HepG2 (cell line): ENCODE data around the gene PRMT6. TPM values are rescaled to one million over a fixed set of nuclear protein-coding genes. Genes with fewer than 3 reads are reported as not detected.
A peak's percentile ranks its signal among the peaks of the same experiment; 100 is the strongest.

ENCODE experiments used
- ATAC-seq: fragments of 200-7000 bp; cut with Tn5 transposase; 3 replicates; pipeline ENCODE4 v1.9.1; 2020; ENCODE audit warnings: mild to moderate bottlenecking, moderate library complexity
- BruUV-seq: library from RNA; stranded (reverse); fragments of 400-500 nt; replicated peaks from 2 replicates; lab custom pipeline; 2021; lab: Mats Ljungman, UMichigan
- CTCF ChIA-PET: fragments of 300-600 bp; formaldehyde crosslinking; extraction: SDS; loops from one replicate; lab custom pipeline; 2021; ENCODE audit warnings: low total read pairs, inconsistent platforms, low intra/inter-chr PET ratio; lab: Yijun Ruan, JAX
- POLR2A ChIA-PET: fragments of 350-600 bp; sonication (Branson Sonifier 250); formaldehyde crosslinking; loops from one replicate; lab custom pipeline; 2020; ENCODE audit warnings: antibody characterized with exemption, inconsistent platforms; lab: Yijun Ruan, JAX
- DNase-seq: peaks from one replicate; pipeline ENCODE4 v3.0.0-alpha.2; 2015; ENCODE audit warnings: low spot score
- FAIRE-seq: peaks from 3 replicates; lab custom pipeline; 2011; peaks lifted over from hg19 to GRCh38; lab: Jason Lieb, UNC
- H2AFZ ChIP-seq: one replicate; pipeline ENCODE4 v1.6.1; 2011; ENCODE audit warnings: low read length, inconsistent platforms
- H3K27ac ChIP-seq: fragments of 300-600 bp; 3 replicates; pipeline ENCODE4 v1.8.0; 2011; ENCODE audit warnings: mixed run types, mild to moderate bottlenecking, mixed read lengths, low read length, inconsistent platforms; ENCODE audit not compliant: insufficient read depth; ENCODE audit errors: extremely low read length
- H3K27me3 ChIP-seq, 2 experiments: fragments of 200-600 bp in 1 of 2; 2 replicates in 1 of 2; 3 replicates in 1 of 2; pipeline versions ENCODE4 v1.6.0 to v1.8.0; 2011; ENCODE audit warnings: low read length in 2 of 2, mild to moderate bottlenecking in 2 of 2, moderate library complexity in 2 of 2, inconsistent platforms in 1 of 2; ENCODE audit not compliant: insufficient read depth in 2 of 2, control insufficient read depth in 1 of 2
- H3K36me3 ChIP-seq, 2 experiments: fragments of 200-600 bp in 1 of 2; replicated peaks in 1 of 2; 2 replicates in 1 of 2; 3 replicates in 1 of 2; pipeline versions ENCODE4 v1.5.1 to v1.8.0; 2011; ENCODE audit warnings: low read length in 2 of 2, inconsistent platforms in 1 of 2; ENCODE audit not compliant: insufficient read depth in 2 of 2, control insufficient read depth in 1 of 2
- H3K4me1 ChIP-seq: 2 replicates; pipeline ENCODE4 v1.5.1; 2012; ENCODE audit warnings: low read length, inconsistent platforms; ENCODE audit not compliant: insufficient read depth
- H3K4me2 ChIP-seq: 2 replicates; pipeline ENCODE4 v1.6.0; 2011; ENCODE audit warnings: low read depth, low read length, inconsistent platforms
- H3K4me3 ChIP-seq, 3 experiments: fragments of 200-600 bp in 1 of 3; sonication (generic), shearing (Covaris generic) in 1 of 3; replicated peaks in 1 of 3; 2 replicates each; pipeline ENCODE4 v1.5.1; 2011 to 2016; ENCODE audit warnings: low read length in 3 of 3, inconsistent platforms in 2 of 3, low read depth in 2 of 3, mild to moderate bottlenecking in 2 of 3, control low read depth in 1 of 3, mixed read lengths in 1 of 3; ENCODE audit not compliant: insufficient read depth in 1 of 3
- H3K79me2 ChIP-seq: one replicate; pipeline ENCODE4 v1.6.1; 2011; ENCODE audit warnings: low read length, inconsistent platforms; ENCODE audit not compliant: insufficient read depth
- H3K9ac ChIP-seq: 2 replicates; pipeline ENCODE4 v1.6.0; 2011; ENCODE audit warnings: mild to moderate bottlenecking, low read depth, low read length, inconsistent platforms; ENCODE audit not compliant: insufficient read depth
- H3K9me3 ChIP-seq: 2 replicates; pipeline ENCODE4 v1.5.1; 2012; ENCODE audit warnings: mild to moderate bottlenecking, low read length
- H4K20me1 ChIP-seq: 2 replicates; pipeline ENCODE4 v1.6.0; 2011; ENCODE audit warnings: inconsistent platforms, mild to moderate bottlenecking, low read length, moderate library complexity; ENCODE audit not compliant: insufficient read depth
- CBX2 ChIP-seq, 2 experiments: fragments of 200-600 bp in 1 of 2; sonication (generic); formaldehyde crosslinking in 1 of 2; IDR thresholded peaks; 2 replicates each; pipeline versions ENCODE4 v1.7.0 to v1.8.1; 2018 to 2022; ENCODE audit warnings: low read depth in 2 of 2, low read length in 1 of 2, mild to moderate bottlenecking in 1 of 2, missing genetic modification reagents in 1 of 2
- EZH2 ChIP-seq: conservative IDR thresholded peaks from 2 replicates; pipeline ENCODE4 v1.6.1; 2012; ENCODE audit warnings: mild to moderate bottlenecking, low read depth, low read length, moderate library complexity
- GATAD1 ChIP-seq: IDR thresholded peaks from 2 replicates; pipeline ENCODE4 v1.6.1; 2016; ENCODE audit warnings: missing genetic modification reagents, missing compliant biosample characterization
- GLI4 ChIP-seq: sonication (generic); formaldehyde crosslinking; IDR thresholded peaks from 2 replicates; pipeline ENCODE4 v1.5.1; 2020; ENCODE audit warnings: missing genetic modification reagents, mild to moderate bottlenecking, moderate library complexity, borderline replicate concordance
- HDAC1 ChIP-seq: sonication (generic); formaldehyde crosslinking; IDR thresholded peaks from 2 replicates; pipeline ENCODE4 v1.5.1; 2020; ENCODE audit warnings: mild to moderate bottlenecking, missing genetic modification reagents
- NR2F2 ChIP-seq: IDR thresholded peaks from 2 replicates; pipeline ENCODE4 v1.6.1; 2012; ENCODE audit warnings: low read depth, inconsistent platforms, borderline replicate concordance
- PAWR ChIP-seq: sonication (generic); formaldehyde crosslinking; IDR thresholded peaks from 2 replicates; pipeline ENCODE4 v1.4.0; 2020; ENCODE audit warnings: missing genetic modification reagents, mild to moderate bottlenecking, borderline replicate concordance
- SP5 ChIP-seq: IDR thresholded peaks from 2 replicates; pipeline ENCODE4 v1.6.1; 2016; ENCODE audit warnings: low read depth, borderline replicate concordance
- ZKSCAN5 ChIP-seq: sonication (generic); formaldehyde crosslinking; IDR thresholded peaks from 2 replicates; pipeline ENCODE4 v1.5.1; 2020; ENCODE audit warnings: mild to moderate bottlenecking, missing genetic modification reagents
- ZNF160 ChIP-seq: sonication (generic); formaldehyde crosslinking; IDR thresholded peaks from 2 replicates; pipeline ENCODE4 v1.8.0; 2022; ENCODE audit warnings: mild to moderate bottlenecking, inconsistent platforms, missing genetic modification reagents
- ZNF224 ChIP-seq: sonication (generic); formaldehyde crosslinking; IDR thresholded peaks from 2 replicates; pipeline ENCODE4 v1.5.0; 2020; ENCODE audit warnings: mild to moderate bottlenecking, missing genetic modification reagents
- WGBS: methylation state at CpG from one replicate; pipeline ENCODE4 v1.1.6; 2017; ENCODE audit warnings: low lambda C conversion rate; 5-methylcytosine and 5-hydroxymethylcytosine counted together
- in situ Hi-C: cut with HindIII; loops from 2 replicates; pipeline ENCODE4 v1.10.0; 2017; ENCODE audit warnings: low pct_unique_long_range_greater_than_20kb; ENCODE audit not compliant: extremely low pct_ligation_motif_present
- intact Hi-C: fragments of 100-400 bp; cut with micrococcal nuclease; formaldehyde crosslinking; loops from one replicate; pipeline ENCODE4 v1.10.0; 2022; ENCODE audit not compliant: unreplicated experiment
- polyA plus RNA-seq, 8 experiments: library from polyadenylated mRNA; depleted of rRNA in 3 of 8; stranded (reverse) in 7 of 8; unstranded in 1 of 8; fragments of >200 nt; fragmentation: Illumina TruSeq in 4 of 8; extraction: Trizol in 4 of 8; gene quantifications; 2 replicates each; pipeline versions ENCODE4 v1.2.1 to v1.2.3, GENCODE V29; 2011 to 2016; ENCODE audit warnings: low read depth in 4 of 8, missing spikeins in 1 of 8, mixed read lengths in 1 of 8; ENCODE audit not compliant: insufficient read depth in 1 of 8
- total RNA-seq, 5 experiments: library from RNA; depleted of rRNA; stranded (reverse); fragments of >200 nt; fragmentation: Illumina TruSeq; extraction: Trizol; gene quantifications; 2 replicates each; pipeline ENCODE4 v1.2.3, GENCODE V29; 2016; ENCODE audit warnings: low read depth in 1 of 5
- TF ChIP-seq, protein P1 (sequence below): sonication (generic); formaldehyde crosslinking; IDR thresholded peaks from 2 replicates; pipeline ENCODE4 v1.4.0; 2020; ENCODE audit warnings: missing genetic modification reagents, borderline replicate concordance
- TF ChIP-seq, protein P2 (sequence below): sonication (generic); formaldehyde crosslinking; IDR thresholded peaks from 2 replicates; pipeline ENCODE4 v1.8.0; 2022; ENCODE audit warnings: missing genetic modification reagents, low read depth, mild to moderate bottlenecking, borderline replicate concordance
- TF ChIP-seq, protein P3 (sequence below): sonication (generic); formaldehyde crosslinking; IDR thresholded peaks from 2 replicates; pipeline ENCODE4 v1.8.1; 2023; ENCODE audit warnings: mild to moderate bottlenecking, inconsistent platforms, moderate library complexity, missing genetic modification reagents, borderline replicate concordance
- TF ChIP-seq, protein P4 (sequence below): IDR thresholded peaks from 2 replicates; pipeline ENCODE4 v1.6.1; 2016; ENCODE audit warnings: missing genetic modification reagents, missing compliant biosample characterization
- TF ChIP-seq, protein P5 (sequence below): sonication (generic); formaldehyde crosslinking; IDR thresholded peaks from 2 replicates; pipeline ENCODE4 v1.5.0; 2020; ENCODE audit warnings: missing genetic modification reagents

PRMT6 gene
- total and polyA plus RNA-seq, 2 of the 13 experiments (the other 11 are each of a cell fraction or from before 2014, with no cell fraction given) = 8.1 to 15.8 TPM

DNA sequence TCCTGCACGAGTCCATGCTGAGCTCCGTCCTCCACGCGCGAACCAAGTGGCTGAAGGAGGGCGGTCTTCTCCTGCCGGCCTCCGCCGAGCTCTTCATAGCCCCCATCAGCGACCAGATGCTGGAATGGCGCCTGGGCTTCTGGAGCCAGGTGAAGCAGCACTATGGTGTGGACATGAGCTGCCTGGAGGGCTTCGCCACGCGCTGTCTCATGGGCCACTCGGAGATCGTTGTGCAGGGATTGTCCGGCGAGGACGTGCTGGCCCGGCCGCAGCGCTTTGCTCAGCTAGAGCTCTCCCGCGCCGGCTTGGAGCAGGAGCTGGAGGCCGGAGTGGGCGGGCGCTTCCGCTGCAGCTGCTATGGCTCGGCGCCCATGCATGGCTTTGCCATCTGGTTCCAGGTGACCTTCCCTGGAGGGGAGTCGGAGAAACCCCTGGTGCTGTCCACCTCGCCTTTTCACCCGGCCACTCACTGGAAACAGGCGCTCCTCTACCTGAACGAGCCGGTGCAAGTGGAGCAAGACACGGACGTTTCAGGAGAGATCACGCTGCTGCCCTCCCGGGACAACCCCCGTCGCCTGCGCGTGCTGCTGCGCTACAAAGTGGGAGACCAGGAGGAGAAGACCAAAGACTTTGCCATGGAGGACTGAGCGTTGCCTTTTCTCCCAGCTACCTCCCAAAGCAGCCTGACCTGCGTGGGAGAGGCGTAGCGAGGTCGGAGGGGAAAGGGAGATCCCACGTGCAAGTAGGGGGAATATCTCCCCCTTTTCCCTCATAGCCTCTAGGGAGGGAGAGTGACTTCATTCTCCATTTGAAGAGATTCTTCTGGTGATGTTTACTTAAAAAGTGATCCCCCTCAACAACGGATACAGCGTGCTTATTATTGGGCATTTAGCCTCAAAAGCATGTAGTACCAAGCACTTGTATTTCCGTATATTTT, 991 bp downstream of the PRMT6 start:
- peak; percentile 6 for DNase-seq
- H3K79me2 ChIP-seq = peaks cover 4% of the 10 kb centered on the region
- peak overlapping the region; percentile 84 for H3K4me2 ChIP-seq
- WGBS = 61% methylated on average over 27 of the region's 55 CpGs
- H3K27me3 ChIP-seq = no peaks in the 10 kb centered on the region
- no TSS peak for BruUV-seq
- intact Hi-C loops = loop anchor here (2.0 kb wide), 1 partner anchor 85 kb away; no protein-coding TSS in a partner anchor
- CTCF ChIA-PET = no interaction called here
- H3K4me3 ChIP-seq = peak overlapping the region; percentile 76 to 91 (median 80)
- no peaks in the 10 kb centered on the region for H4K20me1 ChIP-seq
- H3K9ac ChIP-seq = peak overlapping the region; percentile 81
- POLR2A ChIA-PET = interaction anchor here (0.6 to 1.2 kb wide), 2 partner anchors 10 to 623 kb away, joined by 3 to 5 read pairs; no protein-coding TSS in a partner anchor
- no peak for FAIRE-seq
- peak; percentile 88 for ATAC-seq
- H2AFZ ChIP-seq = no peak overlapping the region
- H3K27ac ChIP-seq = peak overlapping the region; percentile 59
- H3K36me3 ChIP-seq = no peaks in the 10 kb centered on the region
- no peaks in the 10 kb centered on the region for H3K9me3 ChIP-seq
- in situ Hi-C loops = no loop called here
- peaks cover 19% of the 10 kb centered on the region for H3K4me1 ChIP-seq
- TF ChIP-seq CBX2 (IDR thresholded peaks at IDR 0.05; ENCODE audit: low read depth, low read length) = no peak
- TF ChIP-seq CBX2 (CRISPR knock-in tag; IDR thresholded peaks at IDR 0.05; ENCODE audit: low read depth) = no peak
- TF ChIP-seq, protein P1, sequence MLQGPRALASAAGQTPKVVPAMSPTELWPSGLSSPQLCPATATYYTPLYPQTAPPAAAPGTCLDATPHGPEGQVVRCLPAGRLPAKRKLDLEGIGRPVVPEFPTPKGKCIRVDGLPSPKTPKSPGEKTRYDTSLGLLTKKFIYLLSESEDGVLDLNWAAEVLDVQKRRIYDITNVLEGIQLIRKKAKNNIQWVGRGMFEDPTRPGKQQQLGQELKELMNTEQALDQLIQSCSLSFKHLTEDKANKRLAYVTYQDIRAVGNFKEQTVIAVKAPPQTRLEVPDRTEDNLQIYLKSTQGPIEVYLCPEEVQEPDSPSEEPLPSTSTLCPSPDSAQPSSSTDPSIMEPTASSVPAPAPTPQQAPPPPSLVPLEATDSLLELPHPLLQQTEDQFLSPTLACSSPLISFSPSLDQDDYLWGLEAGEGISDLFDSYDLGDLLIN (CRISPR knock-in tag) = 0 out of 2 replicates have a peak, but pooled peaks have one; percentile 20
- TF ChIP-seq SP5 (CRISPR knock-in tag) = 0 out of 2 replicates have a peak, but pooled peaks have one; percentile 38
- no peak for TF ChIP-seq ZKSCAN5 (CRISPR knock-in tag)
- no peak for TF ChIP-seq EZH2
- TF ChIP-seq, protein P2, sequence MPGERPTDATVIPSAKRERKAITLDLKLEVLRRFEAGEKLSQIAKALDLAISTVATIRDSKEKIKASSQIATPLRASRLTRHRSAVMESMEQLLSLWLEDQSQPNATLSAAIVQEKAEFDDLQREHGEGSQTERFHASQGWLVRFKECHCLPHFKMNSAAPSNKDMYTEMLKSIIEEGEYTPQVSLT (CRISPR knock-in tag) = no peak
- TF ChIP-seq, protein P3, sequence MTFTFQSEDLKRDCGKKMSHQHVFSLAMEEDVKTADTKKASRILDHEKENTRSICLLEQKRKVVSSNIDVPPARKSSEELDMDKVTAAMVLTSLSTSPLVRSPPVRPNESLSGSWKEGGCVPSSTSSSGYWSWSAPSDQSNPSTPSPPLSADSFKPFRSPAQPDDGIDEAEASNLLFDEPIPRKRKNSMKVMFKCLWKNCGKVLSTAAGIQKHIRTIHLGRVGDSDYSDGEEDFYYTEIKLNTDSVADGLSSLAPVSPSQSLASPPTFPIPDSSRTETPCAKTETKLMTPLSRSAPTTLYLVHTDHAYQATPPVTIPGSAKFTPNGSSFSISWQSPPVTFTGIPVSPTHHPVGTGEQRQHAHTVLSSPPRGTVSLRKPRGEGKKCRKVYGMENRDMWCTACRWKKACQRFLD (CRISPR knock-in tag) = 0 out of 2 replicates have a peak, but pooled peaks have one; percentile 19
- TF ChIP-seq, protein P4, sequence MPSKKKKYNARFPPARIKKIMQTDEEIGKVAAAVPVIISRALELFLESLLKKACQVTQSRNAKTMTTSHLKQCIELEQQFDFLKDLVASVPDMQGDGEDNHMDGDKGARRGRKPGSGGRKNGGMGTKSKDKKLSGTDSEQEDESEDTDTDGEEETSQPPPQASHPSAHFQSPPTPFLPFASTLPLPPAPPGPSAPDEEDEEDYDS = no peak
- TF ChIP-seq, protein P5, sequence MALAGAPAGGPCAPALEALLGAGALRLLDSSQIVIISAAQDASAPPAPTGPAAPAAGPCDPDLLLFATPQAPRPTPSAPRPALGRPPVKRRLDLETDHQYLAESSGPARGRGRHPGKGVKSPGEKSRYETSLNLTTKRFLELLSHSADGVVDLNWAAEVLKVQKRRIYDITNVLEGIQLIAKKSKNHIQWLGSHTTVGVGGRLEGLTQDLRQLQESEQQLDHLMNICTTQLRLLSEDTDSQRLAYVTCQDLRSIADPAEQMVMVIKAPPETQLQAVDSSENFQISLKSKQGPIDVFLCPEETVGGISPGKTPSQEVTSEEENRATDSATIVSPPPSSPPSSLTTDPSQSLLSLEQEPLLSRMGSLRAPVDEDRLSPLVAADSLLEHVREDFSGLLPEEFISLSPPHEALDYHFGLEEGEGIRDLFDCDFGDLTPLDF (CRISPR knock-in tag) = no peak
- TF ChIP-seq GLI4 (CRISPR knock-in tag) = peak; percentile 56; the same call in 1 of the 2 replicates
- peak; percentile 23; the same call in 1 of the 2 replicates for TF ChIP-seq HDAC1 (CRISPR knock-in tag)
- no peak for TF ChIP-seq ZNF224 (CRISPR knock-in tag)
- no peak for TF ChIP-seq NR2F2
- 0 out of 2 replicates have a peak, but pooled peaks have one; percentile 15 for TF ChIP-seq GATAD1
- TF ChIP-seq ZNF160 (CRISPR knock-in tag) = no peak
- no peak for TF ChIP-seq PAWR (CRISPR knock-in tag)
